H9 (cell line): ENCODE results near the gene WWC2. TPM values are rescaled to one million over a fixed set of nuclear protein-coding genes. Genes with fewer than 3 reads are reported as not detected.

Experiments used
- DNase-seq: peaks from one replicate; pipeline ENCODE4 v3.0.0-alpha.2; 2017
- H2AFZ ChIP-seq: one replicate; pipeline ENCODE4 v1.6.1; 2013; ENCODE audit warnings: mild to moderate bottlenecking, low read length, control low read depth, moderate library complexity
- H2AK5ac ChIP-seq: 2 replicates; pipeline ENCODE4 v1.6.1; 2013; ENCODE audit warnings: low read length, control low read depth, mixed read lengths; ENCODE audit not compliant: insufficient read length
- H2BK120ac ChIP-seq: one replicate; pipeline ENCODE4 v1.6.1; 2013; ENCODE audit warnings: low read depth, mild to moderate bottlenecking, low read length, control low read depth, inconsistent platforms; ENCODE audit not compliant: poor library complexity, severe bottlenecking
- H2BK12ac ChIP-seq: 2 replicates; pipeline ENCODE4 v1.6.1; 2013; ENCODE audit warnings: low read length, control low read depth, mixed read lengths, low read depth; ENCODE audit not compliant: insufficient read length
- H2BK15ac ChIP-seq: 2 replicates; pipeline ENCODE4 v1.6.1; 2013; ENCODE audit warnings: low read depth, low read length, control low read depth
- H2BK20ac ChIP-seq: one replicate; pipeline ENCODE4 v1.6.1; 2013; ENCODE audit warnings: low read depth, mild to moderate bottlenecking, low read length, control low read depth, inconsistent platforms; ENCODE audit not compliant: poor library complexity, severe bottlenecking
- H2BK5ac ChIP-seq: 2 replicates; pipeline ENCODE4 v1.6.1; 2013; ENCODE audit warnings: low read length, control low read depth, mixed read lengths; ENCODE audit not compliant: insufficient read length
- H3K14ac ChIP-seq: 2 replicates; pipeline ENCODE4 v1.6.1; 2013; ENCODE audit warnings: low read length, control low read depth; ENCODE audit not compliant: insufficient read depth
- H3K18ac ChIP-seq: 2 replicates; pipeline ENCODE4 v1.6.1; 2013; ENCODE audit warnings: low read depth, mild to moderate bottlenecking, mixed read lengths, low read length, control low read depth; ENCODE audit not compliant: insufficient read length
- H3K23ac ChIP-seq: 2 replicates; pipeline ENCODE4 v1.6.1; 2013; ENCODE audit warnings: low read length, control low read depth, mixed read lengths, low read depth; ENCODE audit not compliant: insufficient read length
- H3K23me2 ChIP-seq: 2 replicates; pipeline ENCODE4 v1.6.1; 2013; ENCODE audit warnings: low read depth, mild to moderate bottlenecking, mixed read lengths, low read length, control low read depth; ENCODE audit not compliant: insufficient read length, poor library complexity, severe bottlenecking
- H3K27ac ChIP-seq: 2 replicates; pipeline ENCODE4 v1.5.1; 2013; ENCODE audit warnings: low read length, control low read depth, mixed read lengths, low read depth; ENCODE audit not compliant: insufficient read length
- H3K27me3 ChIP-seq: 2 replicates; pipeline ENCODE4 v1.6.1; 2013; ENCODE audit warnings: low read length, control low read depth, inconsistent platforms; ENCODE audit not compliant: insufficient read depth
- H3K4ac ChIP-seq: 2 replicates; pipeline ENCODE4 v1.6.1; 2013; ENCODE audit warnings: low read depth, mild to moderate bottlenecking, control low read depth, inconsistent platforms, low read length, moderate library complexity
- H3K4me1 ChIP-seq: 2 replicates; pipeline ENCODE4 v1.6.1; 2013; ENCODE audit warnings: low read length, control low read depth, inconsistent platforms; ENCODE audit not compliant: insufficient read depth
- H3K4me2 ChIP-seq: 2 replicates; pipeline ENCODE4 v1.6.1; 2013; ENCODE audit warnings: low read length, control low read depth, mixed read lengths; ENCODE audit not compliant: insufficient read length, insufficient read depth
- H3K56ac ChIP-seq: 2 replicates; pipeline ENCODE4 v1.6.1; 2013; ENCODE audit warnings: low read depth, mild to moderate bottlenecking, mixed read lengths, low read length, control low read depth; ENCODE audit not compliant: insufficient read length
- H3K79me1 ChIP-seq: 2 replicates; pipeline ENCODE4 v1.6.1; 2013; ENCODE audit warnings: low read depth, mild to moderate bottlenecking, moderate library complexity, low read length, control low read depth, inconsistent platforms; ENCODE audit not compliant: insufficient read depth, poor library complexity, severe bottlenecking
- H3K79me2 ChIP-seq: 2 replicates; pipeline ENCODE4 v1.6.1; 2013; ENCODE audit warnings: low read length, control low read depth, inconsistent platforms; ENCODE audit not compliant: insufficient read depth
- H3K9ac ChIP-seq: 2 replicates; pipeline ENCODE4 v1.6.1; 2013; ENCODE audit warnings: low read length, control low read depth, mixed read lengths; ENCODE audit not compliant: insufficient read length; ENCODE audit errors: extremely low read depth
- H3K9me3 ChIP-seq: one replicate; pipeline ENCODE4 v1.6.1; 2013; ENCODE audit warnings: low read depth, low read length, inconsistent platforms; ENCODE audit not compliant: control insufficient read depth
- H3T11ph ChIP-seq: one replicate; pipeline ENCODE4 v1.6.1; 2013; ENCODE audit warnings: mild to moderate bottlenecking, low read length, control low read depth, inconsistent platforms
- H4K20me1 ChIP-seq: one replicate; pipeline ENCODE4 v1.6.1; 2013; ENCODE audit not compliant: control insufficient read depth, insufficient read length, insufficient read depth
- H4K5ac ChIP-seq: 2 replicates; pipeline ENCODE4 v1.6.1; 2013; ENCODE audit warnings: low read depth, mild to moderate bottlenecking, mixed read lengths, low read length, control low read depth; ENCODE audit not compliant: insufficient read length
- H4K8ac ChIP-seq: replicated peaks from 2 replicates; pipeline ENCODE4 v1.6.1; 2013; ENCODE audit warnings: low read length, control low read depth, mixed read lengths, low read depth; ENCODE audit not compliant: insufficient read length
- H4K91ac ChIP-seq: 2 replicates; pipeline ENCODE4 v1.6.1; 2013; ENCODE audit warnings: low read depth, mild to moderate bottlenecking, moderate library complexity, mixed read lengths, low read length, control low read depth; ENCODE audit not compliant: insufficient read length
- H3K27ac Mint-ChIP-seq, 3 experiments: 2 replicates in 2 of 3; 3 replicates in 1 of 3; pipeline ENCODE4 v1.8.0; 2020 to 2021; ENCODE audit warnings: mixed read lengths in 3 of 3, mild to moderate bottlenecking in 1 of 3, moderate library complexity in 1 of 3
- H3K27me3 Mint-ChIP-seq: 2 replicates; pipeline ENCODE4 v1.8.0; 2021; ENCODE audit warnings: low read depth, mild to moderate bottlenecking, moderate library complexity, mixed read lengths
- H3K36me3 Mint-ChIP-seq, 3 experiments: 2 replicates in 2 of 3; 3 replicates in 1 of 3; pipeline ENCODE4 v1.8.0; 2020 to 2021; ENCODE audit warnings: low read depth in 3 of 3, mixed read lengths in 3 of 3; ENCODE audit not compliant: insufficient read depth in 1 of 3
- H3K4me1 Mint-ChIP-seq, 2 experiments: 2 replicates each; pipeline ENCODE4 v1.8.0; 2020; ENCODE audit warnings: mixed read lengths in 2 of 2
- H3K4me3 Mint-ChIP-seq, 2 experiments: 2 replicates in 1 of 2; 3 replicates in 1 of 2; pipeline ENCODE4 v1.8.0; 2020 to 2021; ENCODE audit warnings: mild to moderate bottlenecking in 2 of 2, mixed read lengths in 2 of 2, moderate library complexity in 1 of 2
- H3K9me3 Mint-ChIP-seq, 2 experiments: 2 replicates in 1 of 2; 3 replicates in 1 of 2; pipeline ENCODE4 v1.8.0; 2020; ENCODE audit warnings: mild to moderate bottlenecking in 2 of 2, mixed read lengths in 2 of 2, moderate library complexity in 1 of 2
- CTCF ChIP-seq: fragments of 200-600 bp; sonication (generic); conservative IDR thresholded peaks from 3 replicates; pipeline ENCODE4 v1.8.0; 2021; ENCODE audit warnings: antibody characterized with exemption, mild to moderate bottlenecking
- WGBS: extraction: QIAGEN DNeasy Blood & Tissue Kit; methylation state at CpG from one replicate; pipeline ENCODE4 v1.1.7; 2013; ENCODE audit warnings: missing lambda C conversion rate, low lambda C conversion rate, mixed read lengths; ENCODE audit not compliant: insufficient read length; ENCODE audit errors: extremely low coverage; 5-methylcytosine and 5-hydroxymethylcytosine counted together
- total RNA-seq: library from RNA; stranded (reverse); gene quantifications from 2 replicates; pipeline ENCODE4 v1.2.1, GENCODE V29; 2021

WWC2 gene
- total RNA-seq, 1 experiment from 2014 or later: 106 TPM

GRCh38 chr4:183111452-183111885 is 12.4 kb downstream of the WWC2 start:
- H3K27me3 ChIP-seq: no peaks in the 10 kb centered on the region
- no peaks in the 10 kb centered on the region; a peak in 1 of 7 replicates for H3K36me3 Mint-ChIP-seq
- H3K27ac ChIP-seq: no peak overlapping the region
- no peaks in the 10 kb centered on the region for H3K9me3 Mint-ChIP-seq
- no peak overlapping the region for H3K4me2 ChIP-seq
- no peak overlapping the region for H3K9ac ChIP-seq
- H3K27ac Mint-ChIP-seq: 0 out of 7 replicates have a peak overlapping the region, but pooled peaks of 2 of the 3 experiments have one; percentile 9 to 17
- no peaks in the 10 kb centered on the region for H4K20me1 ChIP-seq
- H2AK5ac ChIP-seq: no peak overlapping the region
- H3K4ac ChIP-seq: no peak overlapping the region
- H3K9me3 ChIP-seq: no peaks in the 10 kb centered on the region
- no peak overlapping the region for H2BK5ac ChIP-seq
- H3K79me2 ChIP-seq: peaks cover 70% of the 10 kb centered on the region; the same call in 1 of the 2 replicates
- TF ChIP-seq CTCF: no peak
- H2BK120ac ChIP-seq: no peak overlapping the region
- no peak overlapping the region for H3K14ac ChIP-seq
- no peak overlapping the region for H2BK20ac ChIP-seq
- no peak overlapping the region for H3K23ac ChIP-seq
- H2BK15ac ChIP-seq: no peak overlapping the region
- no peak overlapping the region for H3K56ac ChIP-seq
- no peak overlapping the region for H3K4me3 Mint-ChIP-seq
- WGBS: no CpG with 5 or more reads among the region's 4 CpGs
- H3K23me2 ChIP-seq: no peaks in the 10 kb centered on the region
- no peak overlapping the region for H2AFZ ChIP-seq
- H3K79me1 ChIP-seq: no peaks in the 10 kb centered on the region
- H2BK12ac ChIP-seq: no peak overlapping the region
- DNase-seq: no peak
- no peak overlapping the region for H4K5ac ChIP-seq
- no peak overlapping the region for H4K91ac ChIP-seq
- no peak overlapping the region for H4K8ac ChIP-seq
- peaks cover 12% of the 10 kb centered on the region; the same call in 1 of the 2 replicates for H3K4me1 ChIP-seq
- H3K27me3 Mint-ChIP-seq: no peaks in the 10 kb centered on the region
- peaks cover 76 to 81% of the 10 kb centered on the region in 2 experiments for H3K4me1 Mint-ChIP-seq
- H3K18ac ChIP-seq: no peak overlapping the region
- no peak overlapping the region for H3T11ph ChIP-seq
